Effector CD4-positive, alpha-beta T cell (primary cell): ENCODE data around the gene TRPM6.

Experiments used
- DNase-seq: peaks from one replicate; pipeline ENCODE4 v3.0.0-alpha.2; 2020

Gene TRPM6

DNA sequence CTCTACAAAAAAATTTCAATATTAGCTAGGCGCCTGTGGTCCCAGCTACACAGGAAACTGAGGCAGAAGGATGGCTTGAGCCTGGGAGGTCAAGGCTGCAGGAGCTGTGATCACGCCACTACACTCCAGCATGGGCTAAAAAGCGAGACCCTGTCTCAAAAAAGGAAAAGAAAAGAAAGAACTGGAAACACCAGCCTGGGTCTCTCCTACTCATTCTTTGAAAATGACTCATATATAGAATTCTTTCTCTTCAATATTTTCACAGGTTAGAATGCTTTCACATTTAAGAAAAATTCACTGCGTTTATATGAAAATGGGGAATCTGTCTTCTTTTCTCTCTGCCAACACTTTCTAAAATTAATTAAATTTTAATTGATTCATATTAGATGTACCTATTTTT lies 115.6 kb downstream of the TRPM6 start:
- no peak for DNase-seq

DNA sequence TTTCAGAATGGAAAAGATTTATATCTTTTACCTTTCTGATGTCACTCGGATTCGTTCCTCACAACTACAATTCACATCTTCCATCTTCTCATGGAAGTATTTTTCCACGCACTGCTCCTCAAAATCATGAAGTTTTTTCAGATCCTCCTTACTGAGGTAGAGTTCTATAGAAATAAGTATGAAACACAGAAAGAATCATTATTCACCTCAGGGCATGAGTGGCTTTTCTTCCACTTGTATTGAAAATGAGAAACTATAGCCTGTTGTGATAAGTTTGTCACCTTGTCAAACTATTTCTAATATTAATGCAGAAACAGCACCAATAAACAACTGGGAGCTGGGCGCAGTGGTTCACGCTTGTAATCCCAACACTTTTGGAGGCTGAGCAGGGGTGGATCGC lies 116.0 kb downstream of the TRPM6 start:
- DNase-seq, result no peak

- no peak for DNase-seq
Measured at GRCh38 chr9:74771262-74771585, 116.5 kb downstream of the TRPM6 start.

DNA sequence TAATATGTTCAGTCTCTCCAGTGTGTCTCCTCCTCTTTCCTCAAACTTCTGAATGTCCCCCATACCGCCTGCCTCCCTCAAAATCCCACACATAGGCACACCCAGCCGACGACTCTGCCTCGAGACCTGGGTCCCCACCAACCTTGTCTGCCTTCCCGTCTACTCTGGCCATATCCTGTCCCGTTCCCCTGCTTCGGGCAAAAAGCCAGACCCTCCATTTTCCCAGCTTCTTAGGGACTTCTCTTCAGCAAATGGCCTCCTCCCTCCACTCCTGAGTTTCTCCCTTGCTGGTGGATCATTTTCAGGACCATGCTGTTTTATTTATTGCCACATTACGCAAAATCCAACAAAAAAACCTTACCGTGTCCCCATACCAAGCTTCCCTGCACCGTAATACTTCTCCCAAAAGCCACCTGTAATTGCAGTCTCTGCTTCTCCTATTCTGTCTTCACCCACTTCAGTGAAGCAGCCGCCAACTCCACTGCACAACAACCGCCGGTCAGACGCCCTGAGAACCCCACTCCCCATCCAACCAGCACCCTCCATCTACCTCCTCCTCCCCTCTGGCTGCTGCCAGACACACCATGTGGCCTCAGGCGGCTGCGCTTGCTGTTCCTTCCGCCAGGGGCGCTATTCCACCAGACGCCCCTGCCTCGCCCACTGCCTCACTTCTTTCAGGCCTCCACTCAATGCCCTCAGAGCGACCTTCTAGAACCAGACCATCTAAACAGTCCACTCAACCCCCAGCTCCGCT lies 117.0 kb downstream of the TRPM6 start:
- DNase-seq, result no peak

- no peak for DNase-seq
Measured at GRCh38 chr9:74765481-74765971, 122.2 kb downstream of the TRPM6 start.

GRCh38 chr9:74762950-74763349 lies 124.8 kb downstream of the TRPM6 start:
- DNase-seq, result no peak

DNA sequence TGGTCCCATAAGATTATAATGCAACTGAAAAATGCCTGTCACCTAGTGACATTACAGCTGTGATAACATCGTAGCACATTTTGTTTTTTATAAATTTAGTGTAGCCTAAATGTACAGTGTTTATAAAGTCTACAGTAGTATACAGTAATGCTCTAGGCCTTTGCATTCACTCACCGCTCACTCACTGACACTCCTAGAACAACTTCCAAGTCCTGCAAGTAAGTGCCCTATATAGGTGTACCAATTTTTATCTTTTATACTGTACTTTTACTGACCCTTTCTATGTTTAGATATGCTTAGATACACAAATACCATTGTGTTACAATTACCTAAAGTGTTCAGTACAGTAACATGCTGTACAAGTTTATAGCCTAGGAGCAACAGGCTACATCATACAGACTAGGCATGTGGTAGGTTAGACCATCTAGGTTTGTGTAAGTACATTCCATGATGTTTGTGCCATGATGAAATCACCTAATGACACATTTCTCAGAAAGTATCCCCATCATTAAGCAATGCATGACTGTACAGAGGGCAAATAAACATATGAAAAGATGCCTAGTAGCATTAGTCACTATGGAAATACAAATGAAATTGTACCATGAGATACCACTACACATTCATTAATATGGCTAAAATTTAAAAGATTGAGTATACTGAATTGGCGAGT lies 127.6 kb downstream of the TRPM6 start:
- no peak for DNase-seq

DNA sequence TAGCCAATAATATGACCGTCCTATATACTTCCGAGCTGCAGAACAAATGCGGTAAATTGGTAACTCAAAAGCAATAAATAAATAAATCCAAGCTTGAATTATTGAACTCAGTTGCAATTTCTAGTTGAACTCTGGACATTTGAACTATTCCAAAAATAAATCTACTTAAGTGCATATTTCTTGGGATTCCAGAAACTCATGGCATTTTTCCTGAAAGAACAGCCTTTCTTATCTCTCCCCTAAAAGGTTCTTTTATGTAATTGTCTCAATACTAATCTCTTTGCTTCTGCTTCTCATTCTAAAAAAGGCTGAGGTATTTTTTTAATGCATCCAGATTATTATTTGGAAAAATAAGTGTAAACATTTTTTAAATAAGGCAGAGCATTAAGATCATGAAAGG lies 131.7 kb downstream of the TRPM6 start:
- DNase-seq, result no peak

DNA sequence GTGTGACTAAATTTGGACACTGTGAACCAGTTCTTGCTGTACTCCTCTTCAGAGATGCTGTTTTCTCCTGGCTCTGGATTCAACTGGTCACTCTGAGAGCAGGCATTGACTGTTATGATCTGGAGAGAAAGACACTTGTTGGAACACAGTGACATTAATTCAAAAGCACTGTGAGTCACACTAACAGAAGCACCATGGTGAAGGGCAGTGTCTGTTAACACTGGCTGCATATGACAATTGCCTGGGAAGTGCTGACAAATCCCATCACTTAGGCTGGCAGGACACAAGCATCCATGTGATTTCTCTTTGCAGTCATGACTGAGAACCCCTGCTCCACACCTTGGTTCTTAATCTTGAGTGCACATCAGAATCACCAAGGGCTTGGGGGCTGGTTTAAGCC lies 132.4 kb downstream of the TRPM6 start:
- DNase-seq, result no peak

- DNase-seq, result no peak
Measured at GRCh38 chr9:74753650-74754049, 134.1 kb downstream of the TRPM6 start.

- no peak for DNase-seq
Measured at GRCh38 chr9:74748966-74749365, 138.8 kb downstream of the TRPM6 start.

GRCh38 chr9:74742792-74743730 lies 144.7 kb downstream of the TRPM6 start:
- DNase-seq, result no peak

- no peak for DNase-seq
Measured at GRCh38 chr9:74742191-74742790, 145.4 kb downstream of the TRPM6 start.

DNA sequence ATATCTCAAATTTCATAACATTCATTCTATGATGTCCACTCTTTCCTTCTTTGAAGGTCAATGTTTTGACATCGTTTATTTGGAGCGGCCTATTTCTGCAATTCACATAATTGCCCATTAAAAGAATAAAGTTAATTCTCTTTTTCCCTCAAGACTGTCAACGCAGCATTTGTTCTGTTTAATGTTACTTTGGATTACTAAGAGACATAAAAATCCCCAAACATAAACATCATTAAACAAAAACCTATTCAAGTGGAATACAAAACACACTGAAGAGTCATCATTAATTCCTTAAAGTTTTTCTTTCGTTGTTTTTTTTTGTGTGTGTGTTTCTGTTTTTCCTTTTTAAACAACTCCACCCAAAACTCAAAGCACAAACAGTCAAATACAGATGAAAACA lies 151.1 kb downstream of the TRPM6 start:
- no peak for DNase-seq

DNA sequence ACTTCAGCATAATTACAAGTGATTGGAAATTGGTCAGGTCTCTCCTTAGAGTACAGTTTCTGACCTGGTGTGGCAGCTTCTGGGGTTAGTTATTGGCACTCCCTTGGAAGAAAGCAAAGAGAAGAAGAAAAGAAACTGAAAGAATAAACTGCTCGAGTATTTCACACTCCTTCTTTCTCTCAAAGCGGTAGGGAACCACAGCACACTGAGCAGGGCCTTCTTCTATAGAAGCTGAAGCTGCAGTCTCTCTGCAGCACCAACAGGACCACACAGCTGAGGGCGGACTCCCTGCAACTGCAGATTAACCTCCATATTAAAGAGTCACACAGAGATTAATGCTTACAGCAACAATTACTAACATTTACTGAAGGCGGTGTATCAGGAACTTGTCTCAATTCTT lies 152.0 kb downstream of the TRPM6 start:
- DNase-seq, result no peak

DNA sequence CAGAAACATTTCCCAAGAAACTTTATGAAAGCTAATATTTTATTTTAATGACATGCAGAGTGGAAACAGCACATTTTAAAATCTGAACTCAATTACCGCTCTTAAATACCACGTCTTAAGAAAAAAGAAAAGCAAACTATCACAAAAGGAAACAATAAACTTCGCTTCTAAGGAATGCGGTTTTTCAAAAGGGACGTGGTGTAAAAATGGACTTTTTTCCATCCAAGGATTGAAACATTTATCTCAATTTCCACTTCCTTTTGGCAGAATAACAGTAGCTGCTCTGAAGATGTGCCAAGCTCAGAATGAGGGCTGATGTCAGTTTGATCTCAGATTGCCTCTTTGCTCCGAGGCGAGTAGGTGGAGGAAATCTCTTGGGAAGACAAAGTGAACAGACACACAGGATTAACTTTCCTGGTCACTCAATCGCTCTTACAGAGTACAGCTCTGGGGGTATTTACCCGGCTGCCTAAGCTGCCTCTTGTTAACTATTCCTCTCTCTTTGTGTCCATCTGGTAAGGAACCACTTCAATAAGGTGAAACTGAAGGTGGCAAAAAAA lies 158.5 kb downstream of the TRPM6 start:
- no peak for DNase-seq

- no peak for DNase-seq
Measured at GRCh38 chr9:74728176-74728575, 159.5 kb downstream of the TRPM6 start.

DNA sequence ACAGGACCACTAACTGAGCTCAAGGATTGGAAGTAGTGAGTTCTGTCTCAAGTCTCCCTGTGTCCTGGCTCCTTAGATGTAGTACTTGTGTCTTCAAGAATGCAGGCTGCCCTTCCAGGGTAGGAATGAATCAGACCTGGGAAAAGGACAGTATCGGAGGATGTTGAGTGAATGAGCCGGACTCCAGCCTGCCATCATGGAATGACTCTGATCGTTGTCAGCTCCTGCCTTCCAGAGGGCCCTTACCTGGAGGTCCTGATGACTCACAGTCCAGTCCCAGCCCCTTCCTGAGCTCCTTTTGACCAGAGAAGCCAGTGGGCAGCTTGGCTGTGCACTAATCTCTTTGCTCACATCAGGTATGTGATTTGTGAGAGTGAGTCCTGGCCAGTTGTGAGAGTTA lies 161.1 kb downstream of the TRPM6 start:
- DNase-seq, result no peak

DNA sequence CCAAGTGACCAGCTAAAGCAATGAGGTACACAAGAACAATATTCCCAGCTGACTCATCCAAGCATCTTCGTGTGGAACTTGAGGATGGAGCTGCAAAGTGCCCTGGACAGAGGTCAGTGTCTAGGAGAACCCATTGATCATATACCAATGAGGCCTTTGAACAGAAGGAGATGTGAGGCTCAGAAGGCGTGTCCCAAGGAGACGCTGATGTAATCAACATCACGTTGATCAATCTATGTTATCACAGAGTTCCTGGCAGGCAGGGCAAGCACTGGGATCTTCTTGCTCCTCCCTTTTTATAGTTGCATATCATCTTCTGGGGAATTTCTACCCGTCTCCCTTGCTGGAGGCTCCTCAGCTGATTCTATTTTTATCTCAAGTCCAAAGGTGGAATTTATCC lies 163.4 kb downstream of the TRPM6 start:
- no peak for DNase-seq

- DNase-seq, result no peak
Measured at GRCh38 chr9:74721696-74722660, 165.7 kb downstream of the TRPM6 start.

- DNase-seq, result no peak
Measured at GRCh38 chr9:74719306-74719705, 168.4 kb downstream of the TRPM6 start.

DNA sequence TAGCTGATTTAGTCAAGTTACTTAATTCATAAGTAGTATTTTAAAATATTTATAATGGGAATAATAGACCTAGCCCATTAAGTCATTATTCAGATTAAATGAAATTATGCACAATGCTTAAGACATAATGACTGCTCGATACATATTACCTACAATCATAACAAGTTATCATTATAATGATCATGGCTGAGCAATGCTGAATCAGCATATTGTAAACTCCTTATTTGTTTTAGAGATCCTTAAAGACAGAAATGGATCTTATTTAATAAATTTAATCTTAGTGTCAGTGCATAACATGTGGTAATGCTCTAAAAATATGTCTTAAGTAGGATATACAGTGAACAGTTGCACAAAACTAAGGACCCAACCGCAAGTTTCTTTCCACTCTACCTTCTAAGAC lies 169.0 kb downstream of the TRPM6 start:
- DNase-seq, result no peak
